A549 (cell line): ENCODE measurements around the gene ITPRIPL1. TPM values are rescaled to one million over a fixed set of nuclear protein-coding genes. Genes with fewer than 3 reads are reported as not detected.

Experiments
- ATAC-seq, 2 experiments: fragments of 200-7000 bp in 1 of 2; fragments of >200 bp in 1 of 2; cut with Nextera tagmentation in 1 of 2; cut with Tn5 transposase in 1 of 2; 3 replicates each; pipeline versions ENCODE4 v1.8.0 to v1.9.1; 2018 to 2020; ENCODE audit warnings: mild to moderate bottlenecking in 1 of 2, moderate library complexity in 1 of 2
- CTCF ChIA-PET: fragments of 300-600 bp; sonication (Branson Sonifier 250); formaldehyde crosslinking; extraction: SDS; loops from one replicate; lab custom pipeline; 2021; ENCODE audit warnings: antibody characterized with exemption, inconsistent platforms; lab: Yijun Ruan, JAX
- POLR2A ChIA-PET: fragments of 350-600 bp; formaldehyde crosslinking; extraction: SDS; loops from one replicate; lab custom pipeline; 2021; ENCODE audit warnings: antibody characterized with exemption, inconsistent platforms; lab: Yijun Ruan, JAX
- DNase-seq, 2 experiments: peaks; one replicate each; pipeline versions ENCODE4 v3.0.0 to v3.0.0-alpha.2; 2011 to 2016; ENCODE audit warnings: low read depth in 1 of 2, low spot score in 1 of 2
- FAIRE-seq: peaks from 2 replicates; lab custom pipeline; 2011; peaks lifted over from hg19 to GRCh38; lab: Jason Lieb, UNC
- H3K27ac ChIP-seq, 2 experiments: fragments of >200 bp; sonication (Bioruptor Twin); formaldehyde crosslinking; 3 replicates each; pipeline ENCODE4 v1.5.1; 2016 to 2017
- H3K4me1 ChIP-seq: fragments of >200 bp; sonication (Bioruptor Twin); formaldehyde crosslinking; 3 replicates; pipeline ENCODE4 v1.6.1; 2016
- H3K4me2 ChIP-seq: fragments of >200 bp; sonication (Bioruptor Twin); formaldehyde crosslinking; 3 replicates; pipeline ENCODE4 v1.6.1; 2016
- H3K4me3 ChIP-seq: fragments of >200 bp; sonication (Bioruptor Twin); formaldehyde crosslinking; 3 replicates; pipeline ENCODE4 v1.5.1; 2016
- H3K9me3 ChIP-seq: fragments of >200 bp; sonication (Bioruptor Twin); formaldehyde crosslinking; 3 replicates; pipeline ENCODE4 v1.6.1; 2016
- BHLHE40 ChIP-seq: IDR thresholded peaks from 2 replicates; pipeline ENCODE4 v1.6.1; 2012; ENCODE audit warnings: low read depth, low read length, inconsistent platforms
- CBX2 ChIP-seq: fragments of 200-600 bp; sonication (generic); IDR thresholded peaks from 2 replicates; pipeline ENCODE4 v1.6.1; 2016; ENCODE audit warnings: low read depth, mild to moderate bottlenecking, borderline replicate concordance
- CEBPB ChIP-seq, 2 experiments: fragments of >200 bp in 1 of 2; sonication (Bioruptor Twin) in 1 of 2; formaldehyde crosslinking in 1 of 2; IDR thresholded peaks; 2 replicates each; pipeline ENCODE4 v1.6.1; 2012 to 2016
- CHD2 ChIP-seq: fragments of 150-350 bp; IDR thresholded peaks from 2 replicates; pipeline ENCODE4 v1.6.1; 2014; ENCODE audit warnings: low read length; ENCODE audit not compliant: partially characterized antibody
- EP300 ChIP-seq, 2 experiments: fragments of >200 bp; sonication (Bioruptor Twin); formaldehyde crosslinking; IDR thresholded peaks; 2 replicates in 1 of 2; 3 replicates in 1 of 2; pipeline ENCODE4 v1.6.1; 2016 to 2017
- ESRRA ChIP-seq: fragments of 150-350 bp; IDR thresholded peaks from 2 replicates; pipeline ENCODE4 v1.6.1; 2014; ENCODE audit warnings: mild to moderate bottlenecking, low read length, borderline replicate concordance
- HDAC2 ChIP-seq: fragments of 200-600 bp; sonication (generic); IDR thresholded peaks from 2 replicates; pipeline ENCODE4 v1.6.1; 2016
- HOXB13 ChIP-seq: fragments of 250-450 bp; sonication (Bioruptor Pico); IDR thresholded peaks from 2 replicates; pipeline ENCODE4 v1.5.0; 2020; ENCODE audit warnings: low read depth, mild to moderate bottlenecking, moderate library complexity
- JUN ChIP-seq, 2 experiments: fragments of >200 bp; sonication (Bioruptor Twin); formaldehyde crosslinking; IDR thresholded peaks; 2 replicates in 1 of 2; 3 replicates in 1 of 2; pipeline ENCODE4 v1.6.1; 2016 to 2017
- MAZ ChIP-seq: fragments of 150-350 bp; IDR thresholded peaks from 2 replicates; pipeline ENCODE4 v1.6.1; 2014; ENCODE audit warnings: antibody characterized with exemption, low read depth, low read length, borderline replicate concordance
- MYC ChIP-seq: IDR thresholded peaks from 2 replicates; pipeline ENCODE4 v1.6.1; 2012; ENCODE audit warnings: mild to moderate bottlenecking, inconsistent platforms, low read length, improper control_type of control experiment, borderline replicate concordance
- NPAS2 ChIP-seq: fragments of 250-450 bp; sonication (Bioruptor Pico); IDR thresholded peaks from 2 replicates; pipeline ENCODE4 v1.8.0; 2022; ENCODE audit warnings: mild to moderate bottlenecking, moderate library complexity, borderline replicate concordance
- PHF8 ChIP-seq: fragments of 200-600 bp; sonication (generic); IDR thresholded peaks from 2 replicates; pipeline ENCODE4 v1.6.1; 2016; ENCODE audit warnings: low read depth, mild to moderate bottlenecking, antibody characterized with exemption, moderate library complexity, borderline replicate concordance
- POLR2A ChIP-seq: IDR thresholded peaks from 2 replicates; pipeline ENCODE4 v1.6.1; 2012; ENCODE audit warnings: mild to moderate bottlenecking, low read length
- POLR2AphosphoS2 ChIP-seq: conservative IDR thresholded peaks from 2 replicates; pipeline ENCODE4 v1.6.1; 2012; ENCODE audit warnings: low read length, improper control_type of control experiment, inconsistent platforms
- RCOR1 ChIP-seq: fragments of 150-350 bp; IDR thresholded peaks from 2 replicates; pipeline ENCODE4 v1.6.1; 2014; ENCODE audit warnings: antibody characterized with exemption, low read length, low read depth
- SREBF2 ChIP-seq: fragments of 450-650 bp; IDR thresholded peaks from 2 replicates; pipeline ENCODE4 v1.6.1; 2014; ENCODE audit warnings: mild to moderate bottlenecking, moderate library complexity
- ZC3H11A ChIP-seq: fragments of 450-650 bp; IDR thresholded peaks from 2 replicates; pipeline ENCODE4 v1.6.1; 2014; ENCODE audit warnings: antibody characterized with exemption, mild to moderate bottlenecking
- ZFP36 ChIP-seq: fragments of 450-650 bp; IDR thresholded peaks from 2 replicates; pipeline ENCODE4 v1.6.1; 2014; ENCODE audit warnings: borderline replicate concordance; ENCODE audit not compliant: partially characterized antibody
- WGBS: methylation state at CpG from one replicate; pipeline ENCODE4 v1.1.6; 2017; ENCODE audit errors: missing lambda C conversion rate; 5-methylcytosine and 5-hydroxymethylcytosine counted together
- polyA plus RNA-seq, 4 experiments: library from polyadenylated mRNA; depleted of rRNA in 3 of 4; stranded (reverse); fragments of >200 nt; fragmentation: RNase III in 1 of 4; extraction: RNeasy Plus Mini Kit Qiagen cat#74134 plus additional on column Dnase treatment in 1 of 4; gene quantifications; 2 replicates in 3 of 4; 3 replicates in 1 of 4; pipeline ENCODE4 v1.2.3, GENCODE V29; 2011 to 2017
- TF ChIP-seq, protein P1 (sequence below): fragments of 200-600 bp; sonication (generic); IDR thresholded peaks from 2 replicates; pipeline ENCODE4 v1.6.1; 2016; ENCODE audit warnings: antibody characterized with exemption, mild to moderate bottlenecking, moderate library complexity
- TF ChIP-seq, protein P2 (sequence below): fragments of 450-650 bp; IDR thresholded peaks from 2 replicates; pipeline ENCODE4 v1.6.1; 2014; ENCODE audit warnings: antibody characterized with exemption
- TF ChIP-seq, protein P3 (sequence below): IDR thresholded peaks from 2 replicates; pipeline ENCODE4 v1.6.1; 2012; ENCODE audit warnings: low read depth, borderline replicate concordance
- TF ChIP-seq, protein P4 (sequence below): fragments of 150-350 bp; IDR thresholded peaks from 2 replicates; pipeline ENCODE4 v1.6.1; 2014; ENCODE audit warnings: low read depth, mild to moderate bottlenecking, low read length

The ITPRIPL1 gene
- polyA plus RNA-seq, 2 of the 4 experiments (the other 2 are of a cell fraction): not detected

DNA sequence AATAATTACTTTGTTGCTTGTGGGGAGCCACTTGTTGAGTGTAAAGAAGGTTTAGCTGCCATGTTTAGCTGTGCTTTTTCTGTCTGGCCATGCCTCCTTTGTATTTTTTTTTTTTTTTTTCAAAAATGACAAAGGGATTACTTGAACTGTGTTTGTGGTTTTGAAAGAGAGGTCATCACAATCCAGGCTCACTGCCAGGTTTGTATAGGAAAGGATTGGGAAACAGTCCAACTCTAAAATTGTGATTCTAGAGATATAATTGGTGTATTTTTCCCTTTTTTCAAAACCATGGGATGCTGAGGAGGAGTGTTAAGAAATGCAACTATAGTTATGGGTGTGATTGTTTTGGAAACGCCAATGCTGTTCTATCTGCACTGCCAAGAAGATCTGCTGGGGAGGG is 4.3 kb downstream of the ITPRIPL1 start:
- FAIRE-seq (no peak), ATAC-seq (no peak), DNase-seq (no peak)
- Histone ChIP-seq H3K4me3 (no peak overlapping the region), H3K4me2 (peak overlapping the region; percentile 23; the same call in 1 of the 3 replicates), H3K4me1 (peaks cover 6% of the 10 kb centered on the region; the same call in 2 of the 3 replicates), H3K27ac (no peak overlapping the region), H3K9me3 (no peaks in the 10 kb centered on the region)
- 25% methylated on average over 1 of the region's 1 CpG for WGBS
- ChIA-PET CTCF (interaction anchor here (0.7 kb wide), 1 partner anchor 58 kb away, joined by 3 read pairs; no protein-coding TSS in a partner anchor), POLR2A (interaction anchor here (0.6 to 1.0 kb wide), 3 partner anchors 9 to 224 kb away, joined by 3 to 5 read pairs (median 3); no protein-coding TSS in a partner anchor)
- TF ChIP-seq EP300 (IDR thresholded peaks at IDR 0.05) (no peak), ZFP36 (no peak), CHD2 (no peak), ESRRA (no peak), POLR2A (no peak), HDAC2 (no peak), RCOR1 (no peak), ZC3H11A (no peak), HOXB13 (CRISPR knock-in tag) (no peak), JUN (IDR thresholded peaks at IDR 0.05) (no peak), MYC (no peak), BHLHE40 (no peak), SREBF2 (no peak)
- TF ChIP-seq, protein P1, sequence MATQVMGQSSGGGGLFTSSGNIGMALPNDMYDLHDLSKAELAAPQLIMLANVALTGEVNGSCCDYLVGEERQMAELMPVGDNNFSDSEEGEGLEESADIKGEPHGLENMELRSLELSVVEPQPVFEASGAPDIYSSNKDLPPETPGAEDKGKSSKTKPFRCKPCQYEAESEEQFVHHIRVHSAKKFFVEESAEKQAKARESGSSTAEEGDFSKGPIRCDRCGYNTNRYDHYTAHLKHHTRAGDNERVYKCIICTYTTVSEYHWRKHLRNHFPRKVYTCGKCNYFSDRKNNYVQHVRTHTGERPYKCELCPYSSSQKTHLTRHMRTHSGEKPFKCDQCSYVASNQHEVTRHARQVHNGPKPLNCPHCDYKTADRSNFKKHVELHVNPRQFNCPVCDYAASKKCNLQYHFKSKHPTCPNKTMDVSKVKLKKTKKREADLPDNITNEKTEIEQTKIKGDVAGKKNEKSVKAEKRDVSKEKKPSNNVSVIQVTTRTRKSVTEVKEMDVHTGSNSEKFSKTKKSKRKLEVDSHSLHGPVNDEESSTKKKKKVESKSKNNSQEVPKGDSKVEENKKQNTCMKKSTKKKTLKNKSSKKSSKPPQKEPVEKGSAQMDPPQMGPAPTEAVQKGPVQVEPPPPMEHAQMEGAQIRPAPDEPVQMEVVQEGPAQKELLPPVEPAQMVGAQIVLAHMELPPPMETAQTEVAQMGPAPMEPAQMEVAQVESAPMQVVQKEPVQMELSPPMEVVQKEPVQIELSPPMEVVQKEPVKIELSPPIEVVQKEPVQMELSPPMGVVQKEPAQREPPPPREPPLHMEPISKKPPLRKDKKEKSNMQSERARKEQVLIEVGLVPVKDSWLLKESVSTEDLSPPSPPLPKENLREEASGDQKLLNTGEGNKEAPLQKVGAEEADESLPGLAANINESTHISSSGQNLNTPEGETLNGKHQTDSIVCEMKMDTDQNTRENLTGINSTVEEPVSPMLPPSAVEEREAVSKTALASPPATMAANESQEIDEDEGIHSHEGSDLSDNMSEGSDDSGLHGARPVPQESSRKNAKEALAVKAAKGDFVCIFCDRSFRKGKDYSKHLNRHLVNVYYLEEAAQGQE: no peak
- TF ChIP-seq, protein P2, sequence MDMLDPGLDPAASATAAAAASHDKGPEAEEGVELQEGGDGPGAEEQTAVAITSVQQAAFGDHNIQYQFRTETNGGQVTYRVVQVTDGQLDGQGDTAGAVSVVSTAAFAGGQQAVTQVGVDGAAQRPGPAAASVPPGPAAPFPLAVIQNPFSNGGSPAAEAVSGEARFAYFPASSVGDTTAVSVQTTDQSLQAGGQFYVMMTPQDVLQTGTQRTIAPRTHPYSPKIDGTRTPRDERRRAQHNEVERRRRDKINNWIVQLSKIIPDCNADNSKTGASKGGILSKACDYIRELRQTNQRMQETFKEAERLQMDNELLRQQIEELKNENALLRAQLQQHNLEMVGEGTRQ: no peak
- TF ChIP-seq, protein P3, sequence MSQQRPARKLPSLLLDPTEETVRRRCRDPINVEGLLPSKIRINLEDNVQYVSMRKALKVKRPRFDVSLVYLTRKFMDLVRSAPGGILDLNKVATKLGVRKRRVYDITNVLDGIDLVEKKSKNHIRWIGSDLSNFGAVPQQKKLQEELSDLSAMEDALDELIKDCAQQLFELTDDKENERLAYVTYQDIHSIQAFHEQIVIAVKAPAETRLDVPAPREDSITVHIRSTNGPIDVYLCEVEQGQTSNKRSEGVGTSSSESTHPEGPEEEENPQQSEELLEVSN: no peak
- TF ChIP-seq, protein P4, sequence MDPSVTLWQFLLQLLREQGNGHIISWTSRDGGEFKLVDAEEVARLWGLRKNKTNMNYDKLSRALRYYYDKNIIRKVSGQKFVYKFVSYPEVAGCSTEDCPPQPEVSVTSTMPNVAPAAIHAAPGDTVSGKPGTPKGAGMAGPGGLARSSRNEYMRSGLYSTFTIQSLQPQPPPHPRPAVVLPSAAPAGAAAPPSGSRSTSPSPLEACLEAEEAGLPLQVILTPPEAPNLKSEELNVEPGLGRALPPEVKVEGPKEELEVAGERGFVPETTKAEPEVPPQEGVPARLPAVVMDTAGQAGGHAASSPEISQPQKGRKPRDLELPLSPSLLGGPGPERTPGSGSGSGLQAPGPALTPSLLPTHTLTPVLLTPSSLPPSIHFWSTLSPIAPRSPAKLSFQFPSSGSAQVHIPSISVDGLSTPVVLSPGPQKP: no peak

DNA sequence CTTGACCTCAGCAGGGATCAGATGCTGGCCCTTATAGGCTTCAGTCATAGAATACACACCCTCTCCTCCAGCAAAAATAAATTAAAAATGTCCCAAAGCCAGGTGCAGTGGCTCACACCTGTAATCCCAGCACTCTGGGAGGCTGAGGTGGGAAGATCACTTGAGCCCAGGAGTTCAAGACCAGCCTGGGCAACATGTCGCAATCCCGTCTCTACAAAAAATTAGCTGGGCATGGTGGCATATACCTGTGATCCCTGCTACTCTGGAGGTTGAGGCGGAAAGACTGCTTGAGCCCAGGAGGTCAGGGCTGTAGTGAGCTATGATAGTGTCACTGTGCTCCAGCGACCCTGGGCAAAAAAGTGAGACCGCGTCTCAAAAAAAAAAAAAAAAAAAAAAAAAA is 4.8 kb downstream of the ITPRIPL1 start:
- no peak overlapping the region for H3K4me2 ChIP-seq
- H3K9me3 ChIP-seq: no peaks in the 10 kb centered on the region
- ChIA-PET POLR2A (interaction anchor here (0.9 to 1.0 kb wide), 2 partner anchors 9 kb away, joined by 3 read pairs; no protein-coding TSS in a partner anchor), CTCF (interaction anchor here (0.5 to 1.2 kb wide), 2 partner anchors 29 to 191 kb away, joined by 3 read pairs; partner anchors contain the start of gene ASTL)
- 81% methylated on average over 6 of the region's 6 CpGs for WGBS
- DNase-seq (no peak), ATAC-seq (no peak), FAIRE-seq (no peak)
- TF ChIP-seq CEBPB (IDR thresholded peaks at IDR 0.05) (peak; percentile 30 to 63; a peak in 3 of 4 replicates), CBX2 (no peak), NPAS2 (CRISPR knock-in tag) (no peak), PHF8 (no peak), POLR2AphosphoS2 (no peak), MAZ (no peak)
- TF ChIP-seq, protein P4: no peak
- no peak overlapping the region for H3K27ac ChIP-seq
- peaks cover 10% of the 10 kb centered on the region for H3K4me1 ChIP-seq
- H3K4me3 ChIP-seq: no peak overlapping the region
